ENCODE results near the gene MPI.
A peak's percentile ranks its signal among the peaks of the same experiment; 100 is the strongest.

The MPI gene

DNA sequence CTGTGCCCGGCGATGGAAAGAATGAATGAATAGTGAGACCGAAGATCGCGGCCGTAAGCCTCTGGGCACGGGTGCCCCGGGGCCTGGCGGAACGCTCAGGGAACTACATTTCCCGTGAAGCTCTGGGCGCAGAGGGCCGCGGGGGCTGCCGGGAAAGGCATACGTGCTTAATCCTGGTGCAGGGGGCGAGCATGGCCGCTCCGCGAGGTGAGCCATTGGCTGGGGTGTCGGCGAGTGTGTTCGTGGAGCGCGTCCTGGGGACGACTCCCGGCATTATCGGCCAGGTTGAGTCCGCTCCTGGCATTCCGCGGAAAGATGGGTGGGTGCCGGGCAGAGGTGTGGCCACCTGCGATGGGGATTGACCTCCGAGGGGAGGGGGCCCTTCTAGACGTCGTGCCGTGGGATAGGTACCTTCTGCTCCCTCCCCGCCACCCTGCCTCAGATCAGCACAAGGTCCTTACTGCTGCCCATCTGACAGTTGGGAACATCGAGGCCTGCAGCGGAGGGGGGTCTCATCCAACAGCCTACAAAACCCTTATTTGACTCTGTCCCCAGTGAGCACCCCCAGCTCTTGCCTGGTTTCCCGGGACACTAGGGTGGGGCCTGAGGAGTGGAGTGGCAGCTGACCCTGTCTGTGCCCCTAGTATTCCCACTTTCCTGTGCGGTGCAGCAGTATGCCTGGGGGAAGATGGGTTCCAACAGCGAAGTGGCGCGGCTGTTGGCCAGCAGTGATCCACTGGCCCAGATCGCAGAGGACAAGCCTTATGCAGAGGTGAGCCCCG lies at the start of gene MPI:
Gene MPI (plus strand): TSS at position 160 of the 782 bp plus-strand sequence. CDS start 32 bp downstream, at position 192.
- DNase-seq: peak; percentile 60

GRCh38 chr15:74840851-74841775 lies 48.7 kb upstream of the MPI start:
- no peak for DNase-seq

- DNase-seq: no peak
These were observed 47.9 kb upstream of the MPI start for GRCh38 chr15:74841891-74842373.

DNA sequence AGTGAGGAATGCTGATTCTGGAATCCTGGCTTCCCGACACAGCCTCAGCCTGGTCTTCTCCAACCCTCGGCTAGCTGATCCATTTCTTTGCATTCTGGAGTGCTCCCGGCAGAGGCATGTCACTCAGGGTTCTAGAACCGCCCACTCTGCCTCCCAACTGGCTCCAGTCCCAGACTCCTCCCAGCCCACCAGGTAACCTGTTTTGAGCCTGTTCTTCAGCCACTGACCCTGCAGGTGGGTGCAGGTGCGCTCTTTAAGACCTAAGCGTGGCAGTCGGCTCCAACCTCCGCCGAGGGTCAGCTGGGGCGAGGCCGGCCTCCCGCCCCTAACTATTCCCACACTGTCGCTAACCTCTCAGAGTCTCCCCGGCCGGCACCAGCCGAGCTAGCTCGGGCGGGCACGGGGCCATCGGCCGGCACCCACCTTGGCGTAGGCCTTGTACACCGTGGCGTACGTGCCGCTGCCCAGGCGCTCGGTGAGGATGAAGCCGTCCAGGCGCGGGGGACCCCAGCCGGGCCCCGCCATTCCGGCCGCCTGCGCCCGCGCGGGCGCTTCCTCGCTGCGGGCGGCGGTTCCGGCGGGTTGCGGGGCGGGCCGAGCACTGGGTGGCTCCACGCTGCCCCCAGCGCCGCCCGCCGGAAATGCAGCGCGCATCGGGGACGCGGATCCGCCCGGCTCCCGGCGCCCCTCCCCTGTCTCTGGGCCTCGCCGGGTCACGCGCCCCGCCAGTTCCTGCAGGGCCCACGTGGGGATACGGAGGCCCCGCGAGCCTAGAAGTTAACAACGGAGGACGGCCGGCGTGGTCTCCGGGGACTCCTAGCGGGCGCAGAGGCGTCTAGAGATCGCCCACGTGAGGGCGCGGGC lies 47.0 kb upstream of the MPI start, which contains the start of gene ULK3:
Gene ULK3 (minus strand): TSS at position 576 of the 864 bp plus-strand sequence. CDS start 51 bp downstream, at position 525.
- DNase-seq: peak; percentile 80

DNA sequence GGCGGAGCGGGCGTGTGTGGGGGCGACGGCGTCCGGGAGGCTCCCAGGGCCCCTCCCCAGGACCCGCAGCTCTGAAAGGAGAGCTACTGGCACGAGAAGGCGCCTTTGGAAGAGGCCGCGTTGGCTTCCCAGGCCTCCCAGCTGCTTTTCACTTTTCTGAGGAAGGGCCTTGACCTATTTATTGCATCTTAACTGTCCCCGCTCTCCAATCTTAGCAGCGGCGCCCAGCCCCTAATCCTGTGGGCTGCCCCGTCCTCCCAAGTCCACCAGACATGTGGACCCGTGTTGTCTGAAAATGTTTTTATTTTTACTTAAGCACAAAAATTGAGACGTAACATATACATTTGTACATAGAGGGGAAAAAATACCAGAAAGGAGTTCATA lies 46.4 kb upstream of the MPI start:
- no peak for DNase-seq

DNA sequence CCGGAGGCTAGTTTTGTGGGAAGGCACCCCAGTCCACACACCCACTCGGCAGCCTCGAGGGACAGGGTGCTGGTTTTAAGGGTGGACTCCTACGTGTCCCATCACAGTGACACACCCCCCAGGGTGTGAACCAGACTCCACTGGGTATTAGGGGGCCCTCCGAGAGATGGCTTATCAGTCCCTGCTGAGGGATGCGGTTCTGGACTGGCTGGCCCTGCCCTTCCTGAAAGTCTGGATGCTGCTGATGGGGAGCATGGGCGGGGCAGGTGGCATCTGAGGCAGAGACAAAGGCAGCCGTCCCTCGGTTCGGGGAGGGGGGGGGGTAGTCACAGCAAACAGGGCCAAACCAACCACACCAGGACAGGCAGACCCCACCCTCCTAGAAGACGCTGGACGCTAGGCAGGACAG lies 45.9 kb upstream of the MPI start:
- no peak for DNase-seq

GRCh38 chr15:74844319-74845207 lies 45.3 kb upstream of the MPI start:
- no peak for DNase-seq

DNA sequence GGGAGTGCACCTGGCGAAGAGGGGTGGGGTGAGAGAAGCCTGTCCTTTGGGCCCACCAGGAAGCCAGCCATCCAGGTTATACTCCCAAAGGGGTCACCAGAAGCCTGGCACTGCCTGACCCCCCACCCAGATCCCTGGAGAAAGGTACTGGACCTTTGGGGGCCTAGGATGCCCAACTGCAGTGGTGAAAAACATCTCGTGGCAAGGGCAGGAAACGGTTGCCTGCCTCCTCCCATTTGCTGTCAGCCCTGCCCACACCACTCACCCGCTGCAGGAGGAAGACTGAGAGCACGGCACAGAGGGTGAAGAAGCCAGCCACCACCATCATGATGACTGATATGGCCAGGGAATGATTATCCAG lies 44.7 kb upstream of the MPI start:
- no peak for DNase-seq

DNA sequence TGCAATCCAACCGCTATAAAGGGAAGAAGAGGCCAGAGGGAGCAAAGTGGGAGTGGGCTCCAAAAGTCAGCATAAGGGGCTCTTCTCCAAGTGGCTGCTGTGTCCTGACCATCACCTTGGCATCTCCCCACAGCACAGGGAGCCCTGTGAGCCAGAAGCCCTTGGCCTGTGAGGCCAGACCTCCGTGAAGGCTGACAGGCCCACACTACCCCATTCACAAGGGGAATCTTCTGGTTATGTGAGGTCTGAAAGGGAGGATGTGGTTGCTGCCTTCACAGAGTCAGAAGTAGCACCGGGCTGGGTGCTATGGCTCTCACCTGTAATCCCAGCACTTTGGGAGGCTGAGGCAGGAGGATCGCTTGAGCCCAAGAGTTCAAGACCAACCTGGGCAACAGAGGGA lies 44.3 kb upstream of the MPI start:
- DNase-seq: no peak

GRCh38 chr15:74847432-74847831 lies 42.4 kb upstream of the MPI start:
- DNase-seq: no peak

GRCh38 chr15:74850393-74850792 lies 39.4 kb upstream of the MPI start:
- no peak for DNase-seq

DNA sequence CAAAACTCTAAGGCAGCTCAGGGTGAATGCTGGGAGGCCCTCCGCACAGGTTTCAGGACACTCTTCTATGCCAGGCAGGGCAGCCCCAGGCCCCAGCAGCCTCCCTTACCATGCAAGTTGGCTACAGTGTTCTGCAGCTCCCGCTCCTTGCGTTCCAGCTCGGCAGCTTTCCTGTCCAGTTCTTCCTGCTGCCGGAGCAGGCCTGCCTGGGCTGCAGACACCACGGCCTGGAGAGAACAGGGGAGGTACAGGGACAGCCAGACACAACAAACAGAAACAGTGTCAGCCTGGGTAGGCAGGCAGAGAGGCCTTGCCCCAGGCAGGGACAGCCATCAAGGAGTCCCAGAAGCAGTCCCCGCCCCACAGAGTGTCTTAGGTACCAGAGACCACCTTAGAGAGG lies 37.9 kb upstream of the MPI start:
- no peak for DNase-seq

GRCh38 chr15:74854453-74855022 lies 35.3 kb upstream of the MPI start:
- no peak for DNase-seq

GRCh38 chr15:74855857-74856256 lies 34.0 kb upstream of the MPI start:
- no peak for DNase-seq

- no peak for DNase-seq
These were observed 33.3 kb upstream of the MPI start for GRCh38 chr15:74856537-74856936.

GRCh38 chr15:74857082-74857655 lies 32.7 kb upstream of the MPI start:
- no peak for DNase-seq

- DNase-seq: no peak
These were observed 32.0 kb upstream of the MPI start for GRCh38 chr15:74857671-74858368.

GRCh38 chr15:74858369-74858740 lies 31.5 kb upstream of the MPI start:
- no peak for DNase-seq

- no peak for DNase-seq
These were observed 26.4 kb upstream of the MPI start for GRCh38 chr15:74863239-74864056.
